Skeletal muscle satellite cell (primary cell): ENCODE data around the gene EGFL8. TPM values are rescaled to one million over a fixed set of nuclear protein-coding genes. Genes with fewer than 3 reads are reported as not detected.

ENCODE experiments used
- H3K27me3 ChIP-seq: 2 replicates; pipeline ENCODE4 v1.7.0; 2013; ENCODE audit warnings: low read length; ENCODE audit not compliant: control insufficient read depth, insufficient read depth
- H3K36me3 ChIP-seq: 2 replicates; pipeline ENCODE4 v1.7.0; 2013; ENCODE audit warnings: mild to moderate bottlenecking, control low read depth, low read length; ENCODE audit not compliant: insufficient read depth
- H3K4me1 ChIP-seq: 2 replicates; pipeline ENCODE4 v1.7.0; 2013; ENCODE audit warnings: low read length; ENCODE audit not compliant: control insufficient read depth, insufficient read depth
- H3K4me2 ChIP-seq: 2 replicates; pipeline ENCODE4 v1.7.0; 2013; ENCODE audit warnings: mild to moderate bottlenecking, low read length
- H3K4me3 ChIP-seq: 2 replicates; pipeline ENCODE4 v1.7.0; 2013; ENCODE audit warnings: low read length
- H3K9ac ChIP-seq: 2 replicates; pipeline ENCODE4 v1.7.0; 2013; ENCODE audit warnings: mild to moderate bottlenecking, low read depth, low read length, moderate library complexity
- H3K9me3 ChIP-seq: replicated peaks from 2 replicates; pipeline ENCODE4 v1.7.0; 2013; ENCODE audit warnings: mild to moderate bottlenecking, control low read depth, low read length
- total RNA-seq: library from RNA; depleted of rRNA; stranded (reverse); fragments of >200 nt; gene quantifications from 2 replicates; pipeline ENCODE4 v1.2.3, GENCODE V29; 2012; rRNA removed

EGFL8 gene
- total RNA-seq, result 2.5 TPM in 1 of 2 replicates, not detected in the other

DNA sequence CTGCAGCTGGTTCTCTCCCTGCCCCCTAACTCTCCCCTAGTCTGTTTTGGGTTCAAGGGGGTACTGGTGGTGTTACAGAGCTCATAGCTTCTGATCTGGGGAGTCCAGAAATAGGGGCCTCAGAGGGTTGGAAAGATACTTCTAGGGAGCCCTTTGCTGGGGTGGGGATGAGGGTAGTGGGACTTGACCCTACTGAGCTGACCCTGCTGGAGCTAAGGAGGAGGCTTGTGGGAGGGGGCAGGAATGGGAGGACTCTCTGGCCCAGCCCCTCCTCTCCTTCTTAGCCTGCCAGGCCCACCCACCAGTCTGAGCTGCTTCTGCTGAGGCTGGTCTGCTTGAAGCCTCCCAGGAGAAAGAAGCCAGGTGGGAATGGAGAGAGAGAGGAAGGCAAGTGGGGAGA is at the start of gene EGFL8:
Gene EGFL8, plus strand, starts transcription at position 301 of the 400 bp plus-strand sequence. CDS start 1,571 bp downstream, outside the sequence.
- Histone ChIP-seq H3K27me3 (no peaks in the 10 kb centered on the region), H3K4me2 (no peak within 1 kb of the TSS), H3K9me3 (no peaks in the 10 kb centered on the region), H3K36me3 (peaks cover 10% of the 10 kb centered on the region), H3K9ac (no peak within 1 kb of the TSS), H3K4me3 (no peak within 1 kb of the TSS), H3K4me1 (peaks cover 11% of the 10 kb centered on the region)

DNA sequence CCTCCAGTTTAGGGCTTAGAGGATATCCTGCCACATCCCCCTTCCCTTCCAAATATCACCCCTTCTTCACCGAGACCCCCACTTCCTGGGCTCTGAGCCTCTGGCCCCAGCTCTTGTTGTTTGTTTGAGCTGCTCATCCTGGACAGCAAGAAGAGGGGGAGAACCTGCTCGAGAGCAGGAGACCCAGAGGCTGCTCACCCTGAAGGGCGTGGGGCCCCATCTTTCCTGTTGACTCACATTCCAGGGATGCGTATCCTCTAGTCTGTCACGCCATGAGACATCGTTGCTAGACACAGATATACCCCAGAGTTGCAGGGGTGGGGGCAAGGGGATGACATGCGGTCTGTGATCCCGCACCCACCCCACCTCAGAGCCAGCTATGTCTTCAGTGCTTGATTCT is 49.6 kb upstream of the EGFL8 start:
- Histone ChIP-seq H3K9me3 (no peaks in the 10 kb centered on the region), H3K27me3 (peaks cover 10% of the 10 kb centered on the region), H3K4me3 (peak overlapping the region; percentile 33), H3K36me3 (peaks cover 35% of the 10 kb centered on the region), H3K4me2 (peak overlapping the region; percentile 63), H3K4me1 (peaks cover 30% of the 10 kb centered on the region), H3K9ac (peak overlapping the region; percentile 59)

DNA sequence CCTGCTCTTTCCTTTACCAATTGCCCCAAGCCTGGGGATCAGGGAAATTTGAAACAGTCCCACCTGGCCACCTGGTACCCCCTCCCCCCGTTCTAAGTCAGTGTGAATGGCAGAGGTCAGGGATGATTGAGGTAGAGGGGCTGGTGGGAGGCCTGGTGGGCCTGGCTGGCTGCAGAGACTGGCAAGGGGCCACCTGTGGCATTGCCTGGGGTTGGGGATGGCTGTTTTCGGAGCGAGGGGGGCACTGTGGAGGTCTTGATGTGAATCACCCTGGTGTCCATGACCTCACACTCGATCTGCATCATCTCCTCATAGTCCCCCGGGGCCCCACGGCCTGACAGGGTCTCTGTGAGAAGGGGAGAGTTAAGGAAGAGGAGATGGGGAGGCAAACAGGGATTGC is 48.8 kb upstream of the EGFL8 start:
- H3K4me1 ChIP-seq, result peaks cover 30% of the 10 kb centered on the region
- H3K4me3 ChIP-seq, result no peak overlapping the region
- H3K9me3 ChIP-seq, result no peaks in the 10 kb centered on the region
- H3K27me3 ChIP-seq, result peaks cover 2% of the 10 kb centered on the region
- peak overlapping the region; percentile 35 for H3K9ac ChIP-seq
- no peak overlapping the region for H3K4me2 ChIP-seq
- peaks cover 39% of the 10 kb centered on the region for H3K36me3 ChIP-seq

DNA sequence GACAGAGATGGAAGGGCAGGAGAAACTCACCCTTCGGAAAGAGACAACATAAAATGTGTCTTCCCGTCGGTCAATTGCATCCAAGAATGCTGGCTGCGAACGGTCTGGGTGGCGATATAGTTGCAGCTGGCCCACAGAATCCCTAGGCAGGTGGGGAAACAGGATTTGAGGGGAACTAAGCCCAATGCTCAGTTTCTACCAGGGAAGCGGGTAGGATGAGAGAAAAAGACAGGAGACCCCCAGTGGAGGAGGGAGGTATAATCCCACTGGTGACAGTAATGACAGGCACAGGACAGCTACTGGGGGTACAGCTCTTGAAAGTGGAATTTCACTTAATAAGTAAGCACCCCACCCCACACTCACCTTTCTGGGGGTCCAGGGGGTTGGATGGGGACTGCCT is 47.7 kb upstream of the EGFL8 start:
- peaks cover 30% of the 10 kb centered on the region for H3K4me1 ChIP-seq
- no peak overlapping the region for H3K4me2 ChIP-seq
- peaks cover 44% of the 10 kb centered on the region for H3K36me3 ChIP-seq
- no peak overlapping the region for H3K9ac ChIP-seq
- no peak overlapping the region for H3K4me3 ChIP-seq
- H3K27me3 ChIP-seq, result no peaks in the 10 kb centered on the region
- no peaks in the 10 kb centered on the region for H3K9me3 ChIP-seq

DNA sequence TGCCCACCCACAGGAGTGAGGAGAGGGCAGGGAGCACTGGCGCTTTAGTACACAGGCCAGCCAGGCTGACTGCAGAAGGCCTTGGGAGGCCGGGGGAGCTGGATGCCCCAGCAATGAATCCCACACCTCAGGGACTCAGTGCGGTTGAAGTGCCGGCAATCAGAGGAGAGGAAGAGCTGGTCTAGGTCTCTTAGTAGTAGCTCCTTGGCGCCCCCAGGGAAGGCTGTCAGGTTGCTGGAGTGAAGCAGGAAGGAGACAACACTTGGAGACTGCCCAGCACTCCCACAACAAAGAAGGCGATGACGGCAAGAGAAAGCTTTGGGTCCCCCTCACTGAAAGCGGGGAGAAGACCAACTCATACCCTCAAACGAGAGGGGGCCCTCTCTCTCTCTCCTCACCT is 46.9 kb upstream of the EGFL8 start:
- Histone ChIP-seq H3K9ac (no peak overlapping the region), H3K9me3 (no peaks in the 10 kb centered on the region), H3K4me2 (no peak overlapping the region), H3K36me3 (peaks cover 49% of the 10 kb centered on the region), H3K4me1 (peaks cover 30% of the 10 kb centered on the region), H3K4me3 (no peak overlapping the region), H3K27me3 (no peaks in the 10 kb centered on the region)

DNA sequence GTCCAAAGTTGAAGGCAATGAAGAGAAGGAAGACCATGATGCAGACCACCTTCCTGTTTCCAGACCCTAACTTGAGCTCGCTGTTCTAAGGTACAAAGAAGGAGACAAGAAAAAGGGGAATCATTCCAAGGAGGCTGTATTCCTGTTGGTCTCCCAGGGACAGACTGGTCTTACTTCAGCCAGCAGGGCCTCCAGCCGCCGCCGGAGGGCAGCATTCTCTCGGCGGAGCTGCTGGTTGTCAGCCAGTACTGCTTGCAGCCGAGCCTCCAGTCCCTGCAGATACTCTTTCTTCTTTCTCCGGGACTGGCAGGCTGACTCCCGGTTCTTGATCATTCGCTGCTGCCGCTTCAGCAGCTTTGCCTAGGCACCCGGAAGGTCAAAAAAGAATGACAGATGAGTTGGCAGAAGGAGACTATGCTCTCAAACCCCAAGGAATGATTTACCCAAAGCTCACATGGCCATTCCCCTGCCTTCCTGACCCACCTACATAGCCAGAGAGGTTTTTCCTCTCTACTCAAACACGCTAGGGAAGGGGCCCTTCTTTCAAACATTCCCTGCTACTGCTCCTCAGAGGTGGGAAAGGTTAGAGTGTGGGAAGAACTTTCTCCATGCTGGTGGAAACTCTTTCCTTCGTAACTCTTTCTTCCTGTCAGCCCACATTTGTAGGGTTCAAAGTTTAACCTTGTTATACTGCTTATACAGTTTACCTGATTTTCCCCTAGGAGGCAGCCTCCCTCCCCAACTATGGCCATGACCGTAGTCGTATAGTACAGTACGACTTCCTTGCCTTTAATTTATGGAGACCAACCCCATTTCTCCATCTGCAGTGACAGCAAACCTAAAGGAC is 45.4 kb upstream of the EGFL8 start:
- H3K36me3 ChIP-seq, result peaks cover 54% of the 10 kb centered on the region

DNA sequence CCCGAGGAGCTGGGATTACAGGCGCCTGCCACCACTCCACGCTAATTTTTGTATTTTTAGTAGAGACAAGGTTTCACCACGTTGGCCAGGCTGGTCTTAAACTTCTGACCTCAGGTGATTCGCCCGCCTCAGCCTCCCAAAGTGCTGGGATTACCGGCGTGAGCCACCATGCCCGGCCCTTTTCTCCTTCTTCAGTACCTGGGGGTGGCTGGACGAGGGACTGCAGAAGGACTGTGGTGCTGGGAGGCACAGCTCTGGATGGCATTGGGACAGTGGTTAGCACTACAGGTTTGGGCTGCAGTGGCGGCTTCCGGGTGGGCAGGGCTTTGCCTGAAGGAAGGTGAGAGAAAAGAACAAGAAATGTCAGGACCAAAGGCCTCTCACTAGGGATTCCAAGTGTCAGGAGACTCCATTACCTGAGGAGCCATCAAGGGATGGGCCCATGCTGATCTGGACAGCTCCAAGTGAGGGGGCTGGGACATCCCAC is 43.8 kb upstream of the EGFL8 start:
- H3K27me3 ChIP-seq, result no peaks in the 10 kb centered on the region
- no peak overlapping the region for H3K4me2 ChIP-seq
- H3K4me3 ChIP-seq, result no peak overlapping the region
- no peak overlapping the region for H3K9ac ChIP-seq
- peaks cover 5% of the 10 kb centered on the region for H3K4me1 ChIP-seq
- H3K9me3 ChIP-seq, result no peaks in the 10 kb centered on the region
- H3K36me3 ChIP-seq, result peaks cover 61% of the 10 kb centered on the region

More for the DNA sequence above, 45.4 kb upstream of the EGFL8 start:
- Histone ChIP-seq H3K9ac (no peak overlapping the region), H3K4me2 (peak overlapping the region; percentile 40), H3K4me3 (no peak overlapping the region), H3K4me1 (peaks cover 21% of the 10 kb centered on the region), H3K9me3 (no peaks in the 10 kb centered on the region), H3K27me3 (no peaks in the 10 kb centered on the region)

DNA sequence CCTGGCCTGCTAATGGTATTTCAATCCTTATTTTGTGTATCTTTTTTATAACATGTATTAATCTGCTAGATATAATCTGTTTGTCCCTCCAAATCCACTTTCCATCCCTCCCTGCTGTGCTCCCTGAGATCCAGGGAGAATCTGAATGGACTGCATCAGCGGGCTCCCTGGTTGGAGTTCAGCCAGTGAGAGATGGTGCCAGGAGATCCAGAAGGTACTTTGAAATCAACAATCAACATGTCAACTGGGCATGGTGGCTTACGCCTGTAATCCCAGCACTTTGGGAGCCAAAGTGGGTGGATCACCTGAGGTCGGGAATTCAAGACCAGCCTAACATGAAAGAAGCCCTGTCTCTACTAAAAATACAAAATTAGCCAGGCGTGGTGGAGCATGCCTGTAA is 40.7 kb upstream of the EGFL8 start:
- Histone ChIP-seq H3K36me3 (peaks cover 44% of the 10 kb centered on the region), H3K9ac (no peak overlapping the region), H3K4me3 (no peak overlapping the region)

DNA sequence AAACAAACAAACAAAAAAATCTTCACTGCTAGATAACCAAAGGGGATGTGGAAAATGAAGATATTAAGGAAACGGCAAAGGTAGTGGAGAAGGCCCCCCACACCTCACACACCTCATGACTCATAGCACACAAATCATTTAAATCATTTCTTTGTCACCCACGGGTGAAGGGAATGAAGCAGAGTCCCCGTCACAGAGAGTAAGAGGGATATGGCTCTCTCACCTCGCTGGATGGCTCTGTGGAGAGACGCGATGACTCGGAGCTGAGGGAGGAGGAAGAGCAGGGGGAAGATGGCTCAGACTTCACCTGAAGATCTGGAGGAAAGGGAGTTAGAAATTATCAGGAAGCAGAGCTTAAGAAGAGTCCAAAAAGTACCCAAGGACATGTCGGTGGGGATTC is 37.5 kb upstream of the EGFL8 start:
- H3K4me1 ChIP-seq, result peaks cover 24% of the 10 kb centered on the region
- H3K4me2 ChIP-seq, result peak overlapping the region; percentile 97
- H3K4me3 ChIP-seq, result peak overlapping the region; percentile 98
- H3K9ac ChIP-seq, result peak overlapping the region; percentile 98
- no peaks in the 10 kb centered on the region for H3K9me3 ChIP-seq
- H3K36me3 ChIP-seq, result peaks cover 27% of the 10 kb centered on the region
- no peaks in the 10 kb centered on the region for H3K27me3 ChIP-seq

More for the DNA sequence above, 40.7 kb upstream of the EGFL8 start:
- no peaks in the 10 kb centered on the region for H3K9me3 ChIP-seq
- no peaks in the 10 kb centered on the region for H3K27me3 ChIP-seq
- peaks cover 17% of the 10 kb centered on the region for H3K4me1 ChIP-seq
- no peak overlapping the region for H3K4me2 ChIP-seq

DNA sequence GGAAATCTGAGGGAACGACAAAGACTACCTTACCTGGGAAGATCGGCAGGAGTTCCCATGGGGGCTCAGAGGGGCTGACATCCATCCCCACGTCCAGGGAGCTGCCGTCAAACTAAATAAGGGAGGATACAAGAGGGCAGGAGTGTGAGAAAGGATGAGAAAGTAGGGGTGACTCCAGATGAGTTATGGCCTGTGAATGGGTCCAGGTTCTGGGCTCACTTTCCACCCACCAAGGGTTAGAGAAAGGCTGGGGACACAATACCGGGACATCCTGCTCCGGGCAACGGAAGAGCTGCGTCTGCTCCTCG is 37.0 kb upstream of the EGFL8 start:
- Histone ChIP-seq H3K36me3 (peaks cover 23% of the 10 kb centered on the region), H3K4me1 (peaks cover 24% of the 10 kb centered on the region)

DNA sequence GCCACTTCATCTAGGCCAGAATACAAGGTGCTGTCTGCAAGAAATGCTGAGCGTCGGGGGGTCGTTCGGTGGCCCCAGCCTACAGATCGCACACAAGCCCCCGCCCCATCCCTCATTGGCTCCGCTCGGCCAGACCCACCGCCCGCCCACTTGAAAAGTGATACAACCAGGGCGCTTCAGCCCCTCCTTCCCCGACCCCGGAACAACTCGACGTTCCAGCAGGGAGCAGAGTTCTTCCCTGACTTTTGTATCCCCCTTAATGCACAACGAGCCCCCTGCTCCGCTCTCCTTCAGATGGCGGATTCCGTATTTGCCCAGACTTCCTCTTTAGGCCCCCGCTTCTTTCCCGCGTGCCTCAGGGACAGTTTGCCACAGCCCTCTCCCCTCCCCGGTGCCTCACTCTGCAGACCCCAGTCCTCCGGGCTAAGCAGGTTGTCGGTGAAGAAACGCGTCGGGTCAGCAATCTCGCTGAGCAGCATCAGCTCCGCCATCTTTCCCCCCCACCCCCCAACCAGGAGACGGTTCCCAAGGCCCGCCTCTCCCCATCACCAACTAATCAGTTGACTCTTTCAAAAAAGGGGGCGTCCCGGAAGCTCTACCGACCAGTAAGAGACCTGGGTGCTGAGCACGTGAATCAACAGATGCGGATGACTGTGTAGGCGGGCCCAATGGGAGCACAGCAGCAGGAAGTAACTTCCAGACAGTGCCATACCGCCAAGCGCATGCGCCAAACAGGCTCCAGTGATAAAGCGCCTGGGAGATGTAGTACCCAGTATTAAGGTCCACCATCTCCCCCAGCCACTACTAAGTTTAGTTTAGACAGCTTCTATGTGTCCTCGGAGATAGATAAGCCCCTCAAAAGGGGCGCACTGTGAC is 36.4 kb upstream of the EGFL8 start, which contains the start of gene ATF6B:
Gene ATF6B, minus strand, starts transcription at position 530 of the 876 bp plus-strand sequence. Its CDS starts 39 bp downstream, at position 491.
- Histone ChIP-seq H3K36me3 (peaks cover 23% of the 10 kb centered on the region), H3K9ac (peak within 1 kb of the TSS; percentile 98), H3K4me2 (peak within 1 kb of the TSS; percentile 97), H3K4me3 (peak within 1 kb of the TSS; percentile 98), H3K27me3 (no peaks in the 10 kb centered on the region), H3K4me1 (peaks cover 24% of the 10 kb centered on the region), H3K9me3 (no peaks in the 10 kb centered on the region)

More for the DNA sequence above, 37.0 kb upstream of the EGFL8 start:
- Histone ChIP-seq H3K4me3 (peak overlapping the region; percentile 98), H3K9ac (peak overlapping the region; percentile 98), H3K4me2 (peak overlapping the region; percentile 97), H3K9me3 (no peaks in the 10 kb centered on the region), H3K27me3 (no peaks in the 10 kb centered on the region)
